HepG2 (cell line): ENCODE data around the gene HSD11B1L. TPM values are rescaled to one million over a fixed set of nuclear protein-coding genes. Genes with fewer than 3 reads are reported as not detected.

Experiments used
- AGO2 ChIP-seq: fragments of 200-400 bp; formaldehyde crosslinking; optimal IDR thresholded peaks from 2 replicates; pipeline ENCODE3; 2017; ENCODE audit warnings: mild to moderate bottlenecking, low read depth, low read length, moderate library complexity
- ARID4A ChIP-seq: sonication (generic); formaldehyde crosslinking; IDR thresholded peaks from 2 replicates; pipeline ENCODE4 v1.5.0; 2020; ENCODE audit warnings: mild to moderate bottlenecking, missing genetic modification reagents, borderline replicate concordance
- ELF3 ChIP-seq: IDR thresholded peaks from 2 replicates; pipeline ENCODE4 v1.6.1; 2016; ENCODE audit warnings: missing genetic modification reagents, missing compliant biosample characterization
- FIP1L1 ChIP-seq: fragments of 200-400 bp; formaldehyde crosslinking; IDR thresholded peaks from 2 replicates; pipeline ENCODE4 v1.6.1; 2018; ENCODE audit warnings: low read depth, mild to moderate bottlenecking, low read length, moderate library complexity, borderline replicate concordance; ENCODE audit not compliant: insufficient read depth
- HES4 ChIP-seq: sonication (generic); formaldehyde crosslinking; IDR thresholded peaks from 2 replicates; pipeline ENCODE4 v1.9.0; 2021; ENCODE audit warnings: mild to moderate bottlenecking, missing genetic modification reagents, borderline replicate concordance
- MTA1 ChIP-seq: sonication (generic); formaldehyde crosslinking; IDR thresholded peaks from 2 replicates; pipeline ENCODE4 v1.4.0; 2020; ENCODE audit warnings: missing genetic modification reagents, mild to moderate bottlenecking, borderline replicate concordance
- NR2F6 ChIP-seq, 2 experiments: IDR thresholded peaks; 2 replicates each; pipeline ENCODE4 v1.6.1; 2016; ENCODE audit warnings: antibody characterized with exemption in 1 of 2, mild to moderate bottlenecking in 1 of 2
- TCF12 ChIP-seq, 2 experiments: fragments of 450-650 bp in 1 of 2; sonication (generic) in 1 of 2; formaldehyde crosslinking in 1 of 2; IDR thresholded peaks; 2 replicates each; pipeline versions ENCODE4 v1.6.1 to v1.8.0; 2017 to 2022; ENCODE audit warnings: antibody characterized with exemption in 1 of 2, mild to moderate bottlenecking in 1 of 2, missing genetic modification reagents in 1 of 2, moderate library complexity in 1 of 2
- ZFX ChIP-seq: sonication (generic); formaldehyde crosslinking; IDR thresholded peaks from 2 replicates; pipeline ENCODE4 v1.4.0; 2020; ENCODE audit warnings: mild to moderate bottlenecking, low read depth, missing genetic modification reagents, moderate library complexity
- ZGPAT ChIP-seq: IDR thresholded peaks from 2 replicates; pipeline ENCODE4 v1.6.1; 2016; ENCODE audit warnings: mild to moderate bottlenecking
- ZNF441 ChIP-seq: sonication (generic); formaldehyde crosslinking; IDR thresholded peaks from 2 replicates; pipeline ENCODE4 v1.7.0; 2021; ENCODE audit warnings: missing genetic modification reagents, borderline replicate concordance
- ZNF460 ChIP-seq: sonication (generic); formaldehyde crosslinking; IDR thresholded peaks from 2 replicates; pipeline ENCODE4 v1.5.1; 2020; ENCODE audit warnings: missing genetic modification reagents, mild to moderate bottlenecking, borderline replicate concordance
- ZNF503 ChIP-seq: sonication (generic); formaldehyde crosslinking; IDR thresholded peaks from 2 replicates; pipeline ENCODE4 v1.4.0; 2020; ENCODE audit warnings: missing genetic modification reagents
- polyA plus RNA-seq, 8 experiments: library from polyadenylated mRNA; depleted of rRNA in 3 of 8; stranded (reverse) in 7 of 8; unstranded in 1 of 8; fragments of >200 nt; fragmentation: Illumina TruSeq in 4 of 8; extraction: Trizol in 4 of 8; gene quantifications; 2 replicates each; pipeline versions ENCODE4 v1.2.1 to v1.2.3, GENCODE V29; 2011 to 2016; ENCODE audit warnings: low read depth in 4 of 8, missing spikeins in 1 of 8, mixed read lengths in 1 of 8; ENCODE audit not compliant: insufficient read depth in 1 of 8
- total RNA-seq, 5 experiments: library from RNA; depleted of rRNA; stranded (reverse); fragments of >200 nt; fragmentation: Illumina TruSeq; extraction: Trizol; gene quantifications; 2 replicates each; pipeline ENCODE4 v1.2.3, GENCODE V29; 2016; ENCODE audit warnings: low read depth in 1 of 5

HSD11B1L gene
- total and polyA plus RNA-seq, 2 of the 13 experiments (the other 11 are each of a cell fraction or from before 2014, with no cell fraction given) = 2.8 to 3.9 TPM

GRCh38 chr19:5719961-5720790, 39.3 kb downstream of the HSD11B1L start, which contains the start of the genes CATSPERD and LONP1 (continued):
- TF ChIP-seq ARID4A (CRISPR knock-in tag) (peak; percentile 97), NR2F6 (IDR thresholded peaks at IDR 0.05) (no peak), NR2F6 (CRISPR knock-in tag; IDR thresholded peaks at IDR 0.05) (peak; percentile 41; the same call in 1 of the 2 replicates), ZFX (CRISPR knock-in tag) (peak; percentile 97), ZNF503 (peak; percentile 76), ZNF460 (CRISPR knock-in tag) (peak; percentile 63; the same call in 1 of the 2 replicates), MTA1 (CRISPR knock-in tag) (peak; percentile 16; the same call in 1 of the 2 replicates), ZGPAT (peak; percentile 89), ELF3 (peak; percentile 58; the same call in 1 of the 2 replicates), HES4 (CRISPR knock-in tag) (0 out of 2 replicates have a peak, but pooled peaks have one; percentile 65), TCF12 (IDR thresholded peaks at IDR 0.05) (no peak), TCF12 (CRISPR knock-in tag; IDR thresholded peaks at IDR 0.05) (no peak), AGO2 (peak; percentile 61), ZNF441 (CRISPR knock-in tag) (peak; percentile 67; the same call in 1 of the 2 replicates), FIP1L1 (peak; percentile 62; the same call in 1 of the 2 replicates)
